ENCODE results near the gene FAM193A.

Gene FAM193A

DNA sequence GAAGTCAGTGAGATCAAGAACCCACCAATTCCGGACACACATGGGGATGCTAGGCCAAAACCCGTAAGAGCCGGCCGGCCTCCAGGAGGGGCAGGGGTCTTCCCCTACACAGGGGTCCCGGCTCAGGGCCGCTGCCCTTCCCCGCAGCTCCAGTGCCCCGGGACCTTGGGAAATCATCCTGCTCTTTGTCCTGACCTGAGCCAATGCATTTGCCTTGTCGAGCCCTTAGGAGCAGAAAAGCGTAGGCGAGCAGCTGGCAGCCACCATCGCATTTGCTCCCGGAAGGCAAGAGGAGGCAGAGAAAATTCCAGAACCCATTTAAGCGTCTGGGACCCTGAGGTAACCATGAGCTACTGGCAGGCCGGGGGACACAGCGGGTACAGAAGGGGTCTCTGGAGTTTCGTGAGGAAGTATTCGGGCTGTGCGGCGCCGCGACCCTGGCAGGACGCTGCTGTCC, 227.1 kb downstream of the FAM193A start:
- H3K27ac ChIP-seq (replicated peaks): no peak overlapping the region
- no peak for DNase-seq (ENCODE audit: low read depth in 1 of 2, low spot score in 1 of 2)
- H3K27me3 ChIP-seq (ENCODE audit: insufficient read depth, poor library complexity, severe bottlenecking): no peaks in the 10 kb centered on the region
- H3K4me3 ChIP-seq (replicated peaks; ENCODE audit: insufficient read depth, low read length): peak overlapping the region; percentile 40
- TF ChIP-seq, protein P1, sequence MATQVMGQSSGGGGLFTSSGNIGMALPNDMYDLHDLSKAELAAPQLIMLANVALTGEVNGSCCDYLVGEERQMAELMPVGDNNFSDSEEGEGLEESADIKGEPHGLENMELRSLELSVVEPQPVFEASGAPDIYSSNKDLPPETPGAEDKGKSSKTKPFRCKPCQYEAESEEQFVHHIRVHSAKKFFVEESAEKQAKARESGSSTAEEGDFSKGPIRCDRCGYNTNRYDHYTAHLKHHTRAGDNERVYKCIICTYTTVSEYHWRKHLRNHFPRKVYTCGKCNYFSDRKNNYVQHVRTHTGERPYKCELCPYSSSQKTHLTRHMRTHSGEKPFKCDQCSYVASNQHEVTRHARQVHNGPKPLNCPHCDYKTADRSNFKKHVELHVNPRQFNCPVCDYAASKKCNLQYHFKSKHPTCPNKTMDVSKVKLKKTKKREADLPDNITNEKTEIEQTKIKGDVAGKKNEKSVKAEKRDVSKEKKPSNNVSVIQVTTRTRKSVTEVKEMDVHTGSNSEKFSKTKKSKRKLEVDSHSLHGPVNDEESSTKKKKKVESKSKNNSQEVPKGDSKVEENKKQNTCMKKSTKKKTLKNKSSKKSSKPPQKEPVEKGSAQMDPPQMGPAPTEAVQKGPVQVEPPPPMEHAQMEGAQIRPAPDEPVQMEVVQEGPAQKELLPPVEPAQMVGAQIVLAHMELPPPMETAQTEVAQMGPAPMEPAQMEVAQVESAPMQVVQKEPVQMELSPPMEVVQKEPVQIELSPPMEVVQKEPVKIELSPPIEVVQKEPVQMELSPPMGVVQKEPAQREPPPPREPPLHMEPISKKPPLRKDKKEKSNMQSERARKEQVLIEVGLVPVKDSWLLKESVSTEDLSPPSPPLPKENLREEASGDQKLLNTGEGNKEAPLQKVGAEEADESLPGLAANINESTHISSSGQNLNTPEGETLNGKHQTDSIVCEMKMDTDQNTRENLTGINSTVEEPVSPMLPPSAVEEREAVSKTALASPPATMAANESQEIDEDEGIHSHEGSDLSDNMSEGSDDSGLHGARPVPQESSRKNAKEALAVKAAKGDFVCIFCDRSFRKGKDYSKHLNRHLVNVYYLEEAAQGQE (IDR thresholded peaks at IDR 0.05; ENCODE audit: insufficient replicate concordance, low read depth): no peak
- TF ChIP-seq POLR2AphosphoS5 (IDR thresholded peaks at IDR 0.05; ENCODE audit: low read depth) (no peak), SPI1 (IDR thresholded peaks at IDR 0.05; ENCODE audit: borderline replicate concordance, low read depth) (no peak), GABPA (IDR thresholded peaks at IDR 0.05; ENCODE audit: low read depth) (no peak)
- TF ChIP-seq, protein P2, sequence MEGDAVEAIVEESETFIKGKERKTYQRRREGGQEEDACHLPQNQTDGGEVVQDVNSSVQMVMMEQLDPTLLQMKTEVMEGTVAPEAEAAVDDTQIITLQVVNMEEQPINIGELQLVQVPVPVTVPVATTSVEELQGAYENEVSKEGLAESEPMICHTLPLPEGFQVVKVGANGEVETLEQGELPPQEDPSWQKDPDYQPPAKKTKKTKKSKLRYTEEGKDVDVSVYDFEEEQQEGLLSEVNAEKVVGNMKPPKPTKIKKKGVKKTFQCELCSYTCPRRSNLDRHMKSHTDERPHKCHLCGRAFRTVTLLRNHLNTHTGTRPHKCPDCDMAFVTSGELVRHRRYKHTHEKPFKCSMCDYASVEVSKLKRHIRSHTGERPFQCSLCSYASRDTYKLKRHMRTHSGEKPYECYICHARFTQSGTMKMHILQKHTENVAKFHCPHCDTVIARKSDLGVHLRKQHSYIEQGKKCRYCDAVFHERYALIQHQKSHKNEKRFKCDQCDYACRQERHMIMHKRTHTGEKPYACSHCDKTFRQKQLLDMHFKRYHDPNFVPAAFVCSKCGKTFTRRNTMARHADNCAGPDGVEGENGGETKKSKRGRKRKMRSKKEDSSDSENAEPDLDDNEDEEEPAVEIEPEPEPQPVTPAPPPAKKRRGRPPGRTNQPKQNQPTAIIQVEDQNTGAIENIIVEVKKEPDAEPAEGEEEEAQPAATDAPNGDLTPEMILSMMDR (IDR thresholded peaks at IDR 0.05; ENCODE audit: insufficient read depth, low read length): no peak

DNA sequence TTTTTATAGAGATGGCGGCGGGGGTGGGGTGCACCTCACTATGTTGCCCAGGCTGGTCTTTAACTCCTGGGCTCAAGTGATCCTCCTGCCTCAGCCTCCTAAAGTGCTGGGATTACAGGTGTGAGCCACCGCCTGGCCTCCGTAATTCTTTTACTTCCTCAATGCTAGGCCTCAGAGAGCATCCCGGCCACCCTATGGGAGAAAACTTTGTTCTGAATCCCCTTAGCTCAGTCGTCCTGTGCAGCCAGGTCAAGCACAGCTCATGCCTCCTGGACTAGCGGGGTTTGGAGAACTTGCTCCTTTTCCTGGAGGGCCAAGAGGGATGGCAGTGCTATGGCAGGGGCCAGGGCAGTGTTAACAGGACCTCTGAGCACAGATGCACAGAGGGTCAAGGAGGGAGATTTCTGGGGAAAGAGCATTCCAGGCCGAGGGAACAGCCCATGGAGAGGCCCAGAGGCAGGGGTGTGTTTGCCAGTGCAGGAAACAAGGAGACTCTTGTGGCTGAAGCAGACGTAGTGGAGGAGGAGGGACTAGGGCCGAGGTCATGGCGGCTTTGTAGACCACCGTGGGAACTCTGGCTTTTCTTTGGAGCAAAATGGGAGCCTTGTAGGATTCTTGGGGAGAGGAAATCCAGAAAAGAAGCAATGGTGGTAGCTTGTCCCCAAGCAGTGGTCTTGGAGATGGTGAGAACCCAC, 229.5 kb downstream of the FAM193A start:
- DNase-seq (ENCODE audit: low read depth in 1 of 2, low spot score in 1 of 2): no peak
- H3K27ac ChIP-seq (replicated peaks): no peak overlapping the region
- TF ChIP-seq, protein P2 (IDR thresholded peaks at IDR 0.05; ENCODE audit: insufficient read depth, low read length): no peak
- TF ChIP-seq, protein P1 (IDR thresholded peaks at IDR 0.05; ENCODE audit: insufficient replicate concordance, low read depth): no peak
- TF ChIP-seq GABPA (IDR thresholded peaks at IDR 0.05; ENCODE audit: low read depth): no peak
- no peak for TF ChIP-seq POLR2AphosphoS5 (IDR thresholded peaks at IDR 0.05; ENCODE audit: low read depth)
- no peak for TF ChIP-seq SPI1 (IDR thresholded peaks at IDR 0.05; ENCODE audit: borderline replicate concordance, low read depth)

DNA sequence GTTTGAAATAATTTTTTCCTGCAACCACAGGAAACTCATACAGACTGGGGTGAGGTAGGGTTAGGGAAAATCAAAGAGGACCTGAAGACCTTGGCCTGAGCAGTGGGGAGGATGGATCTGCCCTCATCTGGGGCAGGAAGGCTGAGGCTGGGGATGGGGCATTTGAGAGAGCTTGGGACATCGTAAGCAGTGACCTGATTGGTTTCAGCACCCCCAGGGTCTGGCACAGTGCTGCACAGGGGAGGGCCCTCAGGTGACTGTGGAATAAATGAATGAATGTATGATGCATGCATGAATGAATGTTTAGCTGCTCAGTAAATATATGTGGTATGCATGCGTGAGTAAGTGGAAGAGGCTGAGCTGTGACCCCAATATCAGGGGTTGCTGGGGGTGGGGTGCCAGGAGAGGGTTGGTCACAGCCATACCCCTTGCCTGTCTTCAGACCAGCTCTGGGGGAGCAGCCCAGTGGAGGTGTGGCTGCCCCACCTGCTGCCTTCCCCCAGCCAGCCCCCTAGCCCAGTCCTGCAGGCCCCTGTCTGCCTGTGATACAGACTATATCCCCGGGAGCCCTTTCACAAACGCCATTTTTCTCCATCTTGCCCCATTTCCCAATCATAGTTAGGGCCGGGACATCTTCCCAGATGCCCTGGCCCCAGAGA, 230.7 kb downstream of the FAM193A start:
- Histone ChIP-seq H3K4me3 (replicated peaks; ENCODE audit: insufficient read depth, low read length) (no peak overlapping the region), H3K27ac (replicated peaks) (no peak overlapping the region), H3K27me3 (ENCODE audit: insufficient read depth, poor library complexity, severe bottlenecking) (no peaks in the 10 kb centered on the region)
- DNase-seq (ENCODE audit: low read depth in 1 of 2, low spot score in 1 of 2): no peak
- TF ChIP-seq SPI1 (IDR thresholded peaks at IDR 0.05; ENCODE audit: borderline replicate concordance, low read depth) (no peak), GABPA (IDR thresholded peaks at IDR 0.05; ENCODE audit: low read depth) (no peak), POLR2AphosphoS5 (IDR thresholded peaks at IDR 0.05; ENCODE audit: low read depth) (no peak)
- TF ChIP-seq, protein P2 (IDR thresholded peaks at IDR 0.05; ENCODE audit: insufficient read depth, low read length): no peak
- TF ChIP-seq, protein P1 (IDR thresholded peaks at IDR 0.05; ENCODE audit: insufficient replicate concordance, low read depth): no peak

More for the DNA sequence above, 229.5 kb downstream of the FAM193A start:
- Histone ChIP-seq H3K4me3 (replicated peaks; ENCODE audit: insufficient read depth, low read length) (no peak overlapping the region), H3K27me3 (ENCODE audit: insufficient read depth, poor library complexity, severe bottlenecking) (no peaks in the 10 kb centered on the region)
